Endothelial cell of umbilical vein (primary cell): Measurements from ENCODE around the gene RTKN2. TPM values are rescaled to one million over a fixed set of nuclear protein-coding genes. Genes with fewer than 3 reads are reported as not detected.

Experiments used
- BruUV-seq: library from RNA; stranded (reverse); fragments of 400-500 nt; replicated peaks from 2 replicates; lab custom pipeline; 2021; lab: Mats Ljungman, UMichigan
- CTCF ChIA-PET: fragments of 300-600, 350-600 bp; sonication (Branson Sonifier 250); formaldehyde crosslinking; loops from one replicate; lab custom pipeline; 2021; ENCODE audit warnings: antibody characterized with exemption, inconsistent platforms; lab: Charles Lee
- POLR2A ChIA-PET: fragments of 300-600, 350-600 bp; sonication (Branson Sonifier 250); formaldehyde crosslinking; loops from one replicate; lab custom pipeline; 2021; ENCODE audit warnings: antibody characterized with exemption, inconsistent platforms; lab: Charles Lee
- DNase-seq: peaks from one replicate; pipeline ENCODE4 v3.0.0-alpha.2; 2011; ENCODE audit warnings: low read depth, low spot score
- FAIRE-seq: peaks from 2 replicates; lab custom pipeline; 2011; peaks lifted over from hg19 to GRCh38; lab: Jason Lieb, UNC
- H2AFZ ChIP-seq: 2 replicates; pipeline ENCODE4 v1.6.0; 2012; ENCODE audit warnings: low read depth, low read length, control low read depth, inconsistent platforms
- H3K27ac ChIP-seq: 2 replicates; pipeline ENCODE4 v1.5.1; 2011; ENCODE audit warnings: low read depth, mild to moderate bottlenecking, control low read depth, low read length, moderate library complexity; ENCODE audit not compliant: insufficient read depth
- H3K27me3 ChIP-seq, 2 experiments: 2 replicates each; pipeline versions ENCODE4 v1.6.0 to v1.6.1; 2011; ENCODE audit warnings: low read length in 2 of 2, mixed read lengths in 1 of 2; ENCODE audit not compliant: control insufficient read depth in 2 of 2, insufficient read depth in 2 of 2
- H3K36me3 ChIP-seq, 2 experiments: 2 replicates in 1 of 2; 3 replicates in 1 of 2; pipeline ENCODE4 v1.5.1; 2011; ENCODE audit warnings: low read length in 2 of 2, mild to moderate bottlenecking in 1 of 2, moderate library complexity in 1 of 2; ENCODE audit not compliant: control insufficient read depth in 2 of 2, insufficient read depth in 2 of 2; ENCODE audit errors: extremely low read depth in 1 of 2
- H3K4me1 ChIP-seq: 3 replicates; pipeline ENCODE4 v1.5.1; 2011; ENCODE audit warnings: mild to moderate bottlenecking, low read length; ENCODE audit not compliant: control insufficient read depth, insufficient read depth; ENCODE audit errors: extremely low read depth
- H3K4me2 ChIP-seq: 2 replicates; pipeline ENCODE4 v1.6.1; 2011; ENCODE audit warnings: low read length, control low read depth, mixed read lengths; ENCODE audit not compliant: insufficient read depth
- H3K4me3 ChIP-seq, 3 experiments: fragments of 200-600 bp in 1 of 3; sonication (generic), shearing (Covaris generic) in 1 of 3; replicated peaks in 1 of 3; 2 replicates each; pipeline ENCODE4 v1.5.1; 2011 to 2016; ENCODE audit warnings: control low read depth in 3 of 3, low read length in 3 of 3, mild to moderate bottlenecking in 2 of 3, inconsistent platforms in 1 of 3, low read depth in 1 of 3, moderate library complexity in 1 of 3; ENCODE audit not compliant: insufficient read depth in 1 of 3
- H3K79me2 ChIP-seq: 2 replicates; pipeline ENCODE4 v1.6.0; 2012; ENCODE audit warnings: low read length, inconsistent platforms; ENCODE audit not compliant: control insufficient read depth, insufficient read depth
- H3K9ac ChIP-seq: replicated peaks from 2 replicates; pipeline ENCODE3; 2011; ENCODE audit warnings: low read length, control low read depth; ENCODE audit not compliant: insufficient read depth; ENCODE audit errors: extremely low read depth
- H3K9me1 ChIP-seq: replicated peaks from 3 replicates; pipeline ENCODE4 v1.6.0; 2011; ENCODE audit warnings: mild to moderate bottlenecking, low read length; ENCODE audit not compliant: control insufficient read depth, insufficient read depth; ENCODE audit errors: extremely low read depth
- H3K9me3 ChIP-seq: replicated peaks from 2 replicates; pipeline ENCODE4 v1.5.1; 2012; ENCODE audit warnings: low read length, inconsistent platforms; ENCODE audit not compliant: control insufficient read depth, insufficient read depth
- H4K20me1 ChIP-seq: replicated peaks from 2 replicates; pipeline ENCODE3; 2011; ENCODE audit warnings: mild to moderate bottlenecking, low read length; ENCODE audit not compliant: control insufficient read depth, insufficient read depth; ENCODE audit errors: extremely low read depth
- EZH2 ChIP-seq: IDR thresholded peaks from 2 replicates; pipeline ENCODE4 v1.6.1; 2012; ENCODE audit warnings: borderline replicate concordance, low read depth, mild to moderate bottlenecking, moderate library complexity, low read length, inconsistent platforms; ENCODE audit not compliant: severe bottlenecking
- FOS ChIP-seq: IDR thresholded peaks from 2 replicates; pipeline ENCODE4 v1.6.1; 2011; ENCODE audit warnings: mild to moderate bottlenecking, low read length, moderate library complexity, borderline replicate concordance; ENCODE audit not compliant: insufficient read depth
- GATA2 ChIP-seq: IDR thresholded peaks from 2 replicates; pipeline ENCODE4 v1.7.0; 2011; ENCODE audit warnings: low read depth, mild to moderate bottlenecking, moderate library complexity, mixed read lengths, low read length; ENCODE audit not compliant: insufficient read length, insufficient read depth
- JUN ChIP-seq: IDR thresholded peaks from 2 replicates; pipeline ENCODE4 v1.6.1; 2011; ENCODE audit warnings: borderline replicate concordance, low read depth; ENCODE audit not compliant: insufficient read length, insufficient read depth
- MYC ChIP-seq: IDR thresholded peaks from one replicate; pipeline ENCODE4 v1.6.1; 2011; ENCODE audit warnings: mild to moderate bottlenecking, low read depth, low read length
- POLR2A ChIP-seq: IDR thresholded peaks from 2 replicates; pipeline ENCODE4 v1.6.1; 2012; ENCODE audit warnings: low read depth, mild to moderate bottlenecking, control low read depth, low read length
- POLR2AphosphoS5 ChIP-seq: IDR thresholded peaks from 2 replicates; pipeline ENCODE4 v1.6.1; 2012; ENCODE audit warnings: low read depth, mild to moderate bottlenecking, control low read depth, low read length, moderate library complexity; ENCODE audit not compliant: insufficient read depth
- dilution Hi-C: fragments of 300-500 bp; cut with MboI; formaldehyde crosslinking; loops from one replicate; pipeline ENCODE4 v1.15.0; 2019; ENCODE audit warnings: low sequenced_read_pairs; ENCODE audit not compliant: extremely low pct_ligation_motif_present
- intact Hi-C: fragments of 100-400 bp; cut with micrococcal nuclease; formaldehyde crosslinking; loops from one replicate; pipeline ENCODE4 v1.10.0; 2022
- polyA plus RNA-seq, 4 experiments: library from polyadenylated mRNA; depleted of rRNA in 3 of 4; stranded (reverse) in 3 of 4; unstranded in 1 of 4; fragments of >200 nt; gene quantifications; 2 replicates each; pipeline versions ENCODE4 v1.2.1 to v1.2.3, GENCODE V29; 2011 to 2012; ENCODE audit warnings: missing spikeins in 1 of 4
- total RNA-seq: library from RNA; stranded (reverse); gene quantifications from 2 replicates; pipeline ENCODE4 v1.2.3, GENCODE V29; 2021
- TF ChIP-seq, protein P1 (sequence below): IDR thresholded peaks from 2 replicates; pipeline ENCODE4 v1.6.1; 2011; ENCODE audit not compliant: insufficient read depth, insufficient read length
- TF ChIP-seq, protein P2 (sequence below), 2 donors: IDR thresholded peaks; 1 replicate in 1 of 2; 2 replicates in 1 of 2; pipeline ENCODE4 v1.5.1; 2011; ENCODE audit warnings: low read length in 2 of 2, mild to moderate bottlenecking in 2 of 2, moderate library complexity in 2 of 2, control low read depth in 1 of 2, inconsistent platforms in 1 of 2, low read depth in 1 of 2; ENCODE audit not compliant: insufficient read depth in 1 of 2; ENCODE audit errors: extremely low read depth in 1 of 2

The RTKN2 gene
- total and polyA plus RNA-seq, 2 donors (not counting 3 experiments of a cell fraction or from before 2014, with no cell fraction given), result 0.65 to 4.8 TPM

DNA sequence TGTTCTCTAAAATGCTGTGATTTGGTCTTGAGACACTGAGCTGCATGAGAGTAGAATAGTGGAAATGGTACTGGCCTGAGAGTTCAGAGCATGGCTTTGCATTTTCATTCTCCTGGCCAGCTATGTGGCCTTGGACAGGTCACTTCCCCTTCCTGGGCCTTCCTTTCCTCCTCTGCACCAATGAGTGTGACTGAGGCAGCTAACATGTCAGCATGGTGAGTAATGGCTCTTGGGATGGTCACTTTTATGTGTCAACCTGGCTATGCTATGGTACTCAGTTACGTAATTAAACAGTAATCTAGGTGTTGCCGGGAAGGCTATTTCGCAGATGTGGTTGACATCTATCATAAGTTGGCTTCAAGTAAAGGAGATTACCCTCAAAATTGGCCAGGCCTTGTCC is 109.3 kb downstream of the RTKN2 start:
- no peaks in the 10 kb centered on the region for H3K9me1 ChIP-seq
- DNase-seq, result no peak
- H3K4me1 ChIP-seq, result no peaks in the 10 kb centered on the region
- CTCF ChIA-PET, result interaction anchor here (2.0 kb wide), 1 partner anchor 86 kb away, joined by 6 read pairs; no protein-coding TSS in a partner anchor
- no peak overlapping the region for H3K27ac ChIP-seq
- dilution Hi-C loops, result no loop called here
- intact Hi-C loops, result no loop called here
- no peaks in the 10 kb centered on the region for H3K27me3 ChIP-seq
- no peak overlapping the region for H3K4me2 ChIP-seq
- no TSS peak for BruUV-seq
- H3K9me3 ChIP-seq, result no peaks in the 10 kb centered on the region
- POLR2A ChIA-PET, result no interaction called here
- no peak for FAIRE-seq
- no peaks in the 10 kb centered on the region for H4K20me1 ChIP-seq
- no peak overlapping the region for H3K9ac ChIP-seq
- TF ChIP-seq GATA2 (no peak), JUN (no peak)
- H3K79me2 ChIP-seq, result no peaks in the 10 kb centered on the region
- no peak overlapping the region for H3K4me3 ChIP-seq
- H2AFZ ChIP-seq, result no peak overlapping the region
- H3K36me3 ChIP-seq, result no peaks in the 10 kb centered on the region

DNA sequence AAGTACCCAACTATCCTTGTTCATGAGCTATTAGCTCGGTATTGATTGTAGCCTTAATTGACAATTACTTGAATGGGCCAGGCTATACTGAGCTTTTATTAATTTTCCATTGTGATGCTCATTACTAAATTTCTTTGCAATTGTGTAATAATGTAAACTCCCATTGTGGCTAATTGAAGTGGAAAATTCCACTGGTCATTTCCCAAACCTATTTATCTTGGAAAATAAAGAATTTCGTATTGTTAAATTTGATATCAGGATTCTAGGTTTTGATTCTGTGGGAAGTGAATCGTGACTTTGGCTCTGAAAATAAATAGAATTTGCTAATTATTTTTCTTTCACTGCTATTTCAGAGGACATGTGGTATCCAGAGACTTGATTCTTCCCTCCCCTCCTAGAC is 111.0 kb downstream of the RTKN2 start:
- Histone ChIP-seq H2AFZ (no peak overlapping the region), H3K4me2 (no peak overlapping the region), H4K20me1 (no peaks in the 10 kb centered on the region), H3K4me3 (no peak overlapping the region), H3K27ac (no peak overlapping the region), H3K9ac (no peak overlapping the region), H3K36me3 (no peaks in the 10 kb centered on the region), H3K9me1 (no peaks in the 10 kb centered on the region), H3K9me3 (no peaks in the 10 kb centered on the region), H3K4me1 (no peaks in the 10 kb centered on the region), H3K79me2 (no peaks in the 10 kb centered on the region), H3K27me3 (no peaks in the 10 kb centered on the region)
- no peak for FAIRE-seq
- CTCF ChIA-PET, result interaction anchor here (0.9 kb wide), 1 partner anchor 13 kb away, joined by 3 read pairs; no protein-coding TSS in a partner anchor
- TF ChIP-seq GATA2 (no peak), MYC (no peak), POLR2A (no peak), POLR2AphosphoS5 (no peak), JUN (no peak), FOS (no peak), EZH2 (no peak)
- TF ChIP-seq, protein P1, sequence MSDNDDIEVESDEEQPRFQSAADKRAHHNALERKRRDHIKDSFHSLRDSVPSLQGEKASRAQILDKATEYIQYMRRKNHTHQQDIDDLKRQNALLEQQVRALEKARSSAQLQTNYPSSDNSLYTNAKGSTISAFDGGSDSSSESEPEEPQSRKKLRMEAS, result no peak
- TF ChIP-seq, protein P2, sequence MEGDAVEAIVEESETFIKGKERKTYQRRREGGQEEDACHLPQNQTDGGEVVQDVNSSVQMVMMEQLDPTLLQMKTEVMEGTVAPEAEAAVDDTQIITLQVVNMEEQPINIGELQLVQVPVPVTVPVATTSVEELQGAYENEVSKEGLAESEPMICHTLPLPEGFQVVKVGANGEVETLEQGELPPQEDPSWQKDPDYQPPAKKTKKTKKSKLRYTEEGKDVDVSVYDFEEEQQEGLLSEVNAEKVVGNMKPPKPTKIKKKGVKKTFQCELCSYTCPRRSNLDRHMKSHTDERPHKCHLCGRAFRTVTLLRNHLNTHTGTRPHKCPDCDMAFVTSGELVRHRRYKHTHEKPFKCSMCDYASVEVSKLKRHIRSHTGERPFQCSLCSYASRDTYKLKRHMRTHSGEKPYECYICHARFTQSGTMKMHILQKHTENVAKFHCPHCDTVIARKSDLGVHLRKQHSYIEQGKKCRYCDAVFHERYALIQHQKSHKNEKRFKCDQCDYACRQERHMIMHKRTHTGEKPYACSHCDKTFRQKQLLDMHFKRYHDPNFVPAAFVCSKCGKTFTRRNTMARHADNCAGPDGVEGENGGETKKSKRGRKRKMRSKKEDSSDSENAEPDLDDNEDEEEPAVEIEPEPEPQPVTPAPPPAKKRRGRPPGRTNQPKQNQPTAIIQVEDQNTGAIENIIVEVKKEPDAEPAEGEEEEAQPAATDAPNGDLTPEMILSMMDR (IDR thresholded peaks at IDR 0.05; ENCODE audit: extremely low read depth in 1 of 2, insufficient read depth in 1 of 2, low read depth in 1 of 2, low read length in 2 of 2), result no peak
- no peak for DNase-seq
- POLR2A ChIA-PET, result no interaction called here
- intact Hi-C loops (no loop called here), dilution Hi-C loops (no loop called here)
- no TSS peak for BruUV-seq
